ENCODE data around the gene CRY2.

Gene CRY2

GRCh38 chr11:45846174-45846675 is 1.1 kb upstream of the CRY2 start:
- no peak for TF ChIP-seq CTCF (conservative IDR thresholded peaks at IDR 0.05)
- H3K27ac ChIP-seq = peak overlapping the region; percentile 83

DNA sequence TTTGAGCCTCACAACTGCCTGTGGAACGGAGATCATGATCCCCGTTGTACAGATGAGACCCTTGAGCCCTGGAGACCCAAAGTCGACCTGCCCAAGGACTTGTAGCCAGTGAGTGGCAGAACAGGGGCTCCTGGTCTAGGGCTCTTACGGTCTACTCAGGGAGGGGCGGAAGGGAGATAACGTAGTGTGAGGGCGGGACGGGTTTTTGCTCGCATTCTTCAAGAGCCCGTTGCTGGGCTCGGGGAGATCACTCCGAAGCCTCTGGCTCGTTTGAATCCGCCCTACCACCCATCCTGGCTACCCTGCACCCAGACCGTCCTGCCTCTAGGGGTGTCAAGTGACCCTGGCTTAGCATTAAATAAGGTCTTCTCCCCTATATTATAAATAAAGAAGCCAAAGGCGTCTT is 639 bp downstream of the CRY2 start:
- peak overlapping the region; percentile 83 for H3K27ac ChIP-seq
- TF ChIP-seq CTCF (conservative IDR thresholded peaks at IDR 0.05) = no peak

DNA sequence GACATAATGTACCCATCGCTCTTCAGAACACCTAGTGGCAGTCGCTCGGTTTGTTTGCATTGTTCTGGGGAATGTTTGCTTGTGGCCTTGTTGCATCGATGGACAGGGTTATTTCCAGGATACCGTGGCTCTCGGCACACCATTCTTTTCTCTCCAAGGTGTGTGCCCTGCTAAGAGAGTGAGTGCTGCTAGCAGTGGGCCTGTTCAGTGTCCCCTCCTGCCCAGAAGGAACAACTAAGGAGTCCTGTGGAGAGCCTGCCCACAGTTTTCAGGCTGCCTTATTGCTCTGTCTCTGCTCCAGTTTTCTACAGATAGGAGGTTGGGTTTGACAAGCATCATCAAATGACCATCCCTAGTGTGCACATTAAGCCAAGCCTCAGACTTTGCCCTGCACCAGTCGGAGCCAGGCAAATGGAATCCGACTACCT is 1.4 kb downstream of the CRY2 start:
- H3K27ac ChIP-seq = peak overlapping the region; percentile 83
- TF ChIP-seq CTCF (conservative IDR thresholded peaks at IDR 0.05) = peak; percentile 22; the same call in 1 of the 2 replicates

GRCh38 chr11:45850446-45850845 is 3.2 kb downstream of the CRY2 start:
- no peak for TF ChIP-seq CTCF (conservative IDR thresholded peaks at IDR 0.05)
- H3K27ac ChIP-seq = peak overlapping the region; percentile 83; the same call in 1 of the 2 replicates

DNA sequence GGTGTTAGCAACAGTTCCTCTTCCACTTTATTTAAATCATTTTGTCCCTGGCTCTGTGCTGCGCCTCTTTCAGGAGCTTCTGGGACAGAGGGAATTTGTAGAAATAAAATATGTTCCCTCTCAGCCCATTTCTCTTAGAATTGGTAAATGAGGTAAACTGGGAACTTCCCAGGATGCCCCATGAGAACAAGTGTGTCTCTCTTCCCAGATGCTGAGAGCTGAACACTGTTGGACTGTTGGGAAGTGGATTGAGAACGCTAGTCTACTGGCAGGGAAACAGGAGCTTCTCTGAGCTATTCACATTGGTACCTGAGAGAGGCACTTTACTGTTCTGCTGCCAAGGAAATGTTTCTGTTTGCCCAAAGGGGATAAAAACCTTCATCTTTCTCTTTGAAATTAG is 4.0 kb downstream of the CRY2 start:
- no peak overlapping the region for H3K27ac ChIP-seq
- no peak for TF ChIP-seq CTCF (conservative IDR thresholded peaks at IDR 0.05)

DNA sequence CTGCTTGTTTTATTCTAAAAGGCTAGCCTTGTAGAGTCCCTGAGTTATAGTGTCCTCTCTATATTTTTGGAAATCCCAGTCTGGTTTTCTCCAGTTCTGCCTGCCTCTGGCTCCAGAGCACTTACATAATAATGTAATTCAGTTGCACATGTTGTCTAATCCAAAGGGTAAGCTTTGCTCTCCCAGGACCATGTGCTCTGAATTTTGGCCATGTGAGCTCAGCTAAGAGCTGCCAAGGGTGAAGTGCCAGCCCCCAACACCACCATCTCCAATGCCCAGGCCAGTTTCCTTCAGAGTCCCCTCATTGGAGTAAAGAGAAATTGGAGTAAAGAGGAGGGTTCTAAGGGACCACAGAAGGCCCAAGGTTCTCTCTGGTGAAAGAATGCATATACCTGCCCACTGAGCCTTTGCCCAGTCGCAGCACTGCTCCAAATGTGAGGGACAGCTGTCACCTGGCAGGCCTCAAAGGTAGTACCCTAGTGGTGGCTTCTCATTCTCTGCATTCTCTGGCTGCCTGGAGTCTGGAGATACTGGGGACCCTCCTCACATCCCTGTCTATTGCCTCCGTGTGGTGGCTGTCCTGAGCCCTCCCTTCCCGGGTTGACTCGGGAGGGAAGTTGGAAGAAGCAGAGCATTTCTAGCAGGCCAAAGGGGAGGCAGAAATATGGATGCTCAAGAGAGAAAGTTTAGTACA is 4.9 kb downstream of the CRY2 start:
- TF ChIP-seq CTCF (conservative IDR thresholded peaks at IDR 0.05) = no peak
- H3K27ac ChIP-seq = no peak overlapping the region

- no peak for TF ChIP-seq CTCF (conservative IDR thresholded peaks at IDR 0.05)
- H3K27ac ChIP-seq = no peak overlapping the region
Observed at GRCh38 chr11:45852712-45853101, 5.4 kb downstream of the CRY2 start.
